Neuron (in vitro differentiated cells): Measurements from ENCODE around the gene CDH15.

Source experiments
- H2AFZ ChIP-seq: one replicate; pipeline ENCODE4 v1.6.1; 2013; ENCODE audit warnings: low read depth, mild to moderate bottlenecking, inconsistent platforms, low read length, moderate library complexity
- H3K27me3 ChIP-seq: one replicate; pipeline ENCODE4 v1.6.1; 2013; ENCODE audit warnings: low read length; ENCODE audit not compliant: insufficient read depth
- H3K36me3 ChIP-seq: one replicate; pipeline ENCODE4 v1.6.1; 2013; ENCODE audit warnings: low read length; ENCODE audit not compliant: insufficient read depth
- H3K4me1 ChIP-seq: one replicate; pipeline ENCODE4 v1.6.1; 2013; ENCODE audit warnings: low read length; ENCODE audit not compliant: insufficient read depth
- H3K4me3 ChIP-seq: 2 replicates; pipeline ENCODE4 v1.5.1; 2013; ENCODE audit warnings: mild to moderate bottlenecking, low read length, moderate library complexity
- H3K9me3 ChIP-seq: one replicate; pipeline ENCODE4 v1.6.1; 2013; ENCODE audit warnings: low read length

The CDH15 gene

DNA sequence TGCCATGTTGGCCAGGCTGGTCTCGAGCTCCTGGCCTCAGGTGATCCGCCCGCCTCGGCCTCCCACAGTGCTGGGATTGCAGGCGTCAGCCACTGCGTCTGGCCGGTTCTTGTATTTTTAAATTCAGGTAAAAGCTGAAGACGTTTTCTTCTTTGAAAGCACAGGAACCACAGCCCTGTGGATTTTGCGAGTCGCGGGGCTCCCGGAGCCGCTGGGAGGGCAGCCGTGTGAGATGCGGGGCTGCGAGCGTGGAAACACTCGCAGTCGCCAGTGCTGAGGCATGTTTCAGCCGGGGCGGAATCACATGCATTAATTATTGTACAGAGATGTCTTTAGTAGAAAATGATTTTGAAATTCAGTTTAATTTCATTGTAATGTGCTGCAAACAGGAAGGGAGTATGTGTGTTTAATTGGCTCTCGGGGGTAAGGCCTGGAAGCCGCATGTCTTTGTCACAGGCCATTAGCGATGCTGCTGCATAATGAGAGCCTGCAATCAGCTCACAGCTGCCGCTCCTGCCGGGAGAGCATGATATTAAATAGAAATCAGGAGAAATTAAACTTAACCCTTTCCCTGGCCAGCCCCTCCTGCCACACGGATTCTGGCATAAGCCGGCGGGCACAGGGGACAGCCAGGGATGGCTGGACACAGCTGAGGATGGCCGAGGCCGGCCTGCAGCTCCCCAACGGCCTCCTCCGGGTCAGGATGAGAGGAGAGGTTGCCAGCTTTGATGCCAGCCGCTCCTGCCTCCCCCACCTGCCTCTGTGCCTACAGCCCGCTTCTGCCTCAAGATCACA, 35.4 kb upstream of the CDH15 start:
- no peak overlapping the region for H3K4me3 ChIP-seq
- H3K36me3 ChIP-seq: peaks cover 15% of the 10 kb centered on the region
- peaks cover 3% of the 10 kb centered on the region for H3K4me1 ChIP-seq
- H3K27me3 ChIP-seq: no peaks in the 10 kb centered on the region
- no peaks in the 10 kb centered on the region for H3K9me3 ChIP-seq
- H2AFZ ChIP-seq: no peak overlapping the region

DNA sequence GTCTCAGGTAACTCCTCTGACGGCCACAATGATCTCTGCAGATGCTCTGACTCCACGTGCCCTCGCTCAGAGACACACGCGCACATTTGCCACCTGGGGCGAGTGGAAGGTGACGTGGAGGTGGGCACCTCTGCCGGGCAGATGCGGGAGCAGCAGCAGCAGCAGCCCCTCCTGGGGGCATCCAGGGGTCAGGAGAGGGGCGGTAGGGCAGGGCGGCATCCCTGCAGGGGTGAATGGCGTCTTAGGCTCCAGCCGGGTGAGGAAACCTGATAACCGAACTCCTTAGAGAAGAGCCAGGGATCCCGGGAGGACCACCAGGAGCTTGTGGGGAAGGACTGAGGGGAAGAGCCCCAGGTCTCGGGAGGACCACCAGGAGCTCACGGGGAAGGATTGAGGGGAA, 34.6 kb upstream of the CDH15 start:
- Histone ChIP-seq H3K4me1 (peaks cover 3% of the 10 kb centered on the region), H3K9me3 (no peaks in the 10 kb centered on the region), H3K4me3 (no peak overlapping the region), H3K36me3 (peaks cover 16% of the 10 kb centered on the region), H3K27me3 (no peaks in the 10 kb centered on the region), H2AFZ (no peak overlapping the region)

DNA sequence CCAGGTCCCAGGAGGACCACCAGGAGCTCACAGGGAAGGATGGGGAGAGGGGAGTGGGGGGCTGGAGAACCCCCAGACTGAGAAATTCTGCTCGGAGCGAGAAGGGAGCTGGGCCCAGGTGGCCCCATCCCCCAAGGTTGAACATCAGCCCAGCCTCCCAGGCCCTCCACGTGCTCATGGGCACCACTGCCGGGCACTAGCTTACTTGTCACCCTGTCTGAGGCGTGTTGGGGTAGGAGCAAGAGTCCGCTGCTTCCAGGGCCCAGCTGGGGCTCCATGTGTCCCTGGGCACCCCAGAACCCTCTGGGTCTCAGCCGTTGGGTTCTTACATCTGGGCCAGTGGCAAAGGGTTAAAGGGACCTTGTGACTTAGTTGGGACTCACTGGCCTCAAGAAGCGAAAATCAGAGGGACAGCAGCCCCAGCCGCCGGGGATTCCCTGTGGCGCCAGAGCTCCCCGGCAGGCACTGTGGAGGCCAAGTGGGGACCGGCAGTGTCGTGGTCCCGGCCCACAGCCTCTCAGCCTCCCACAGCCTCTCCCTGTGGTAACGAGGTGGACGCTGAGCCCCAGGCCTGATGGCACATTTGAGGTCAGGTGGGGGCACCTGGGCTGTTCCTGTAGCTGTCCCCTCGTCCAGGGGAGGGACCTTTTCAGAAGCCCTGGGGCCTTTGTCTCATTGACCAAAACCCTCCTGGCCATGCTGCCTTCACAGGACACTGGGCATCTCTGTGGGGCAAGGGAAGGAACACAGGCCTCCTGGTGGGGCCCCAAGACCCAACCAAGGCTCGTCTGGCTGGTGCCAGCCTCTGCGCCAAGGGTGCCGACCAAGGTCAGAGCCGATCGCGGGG, 33.7 kb upstream of the CDH15 start:
- Histone ChIP-seq H3K36me3 (peaks cover 16% of the 10 kb centered on the region), H3K9me3 (no peaks in the 10 kb centered on the region), H3K4me3 (no peak overlapping the region), H3K27me3 (no peaks in the 10 kb centered on the region), H2AFZ (no peak overlapping the region), H3K4me1 (no peaks in the 10 kb centered on the region)

DNA sequence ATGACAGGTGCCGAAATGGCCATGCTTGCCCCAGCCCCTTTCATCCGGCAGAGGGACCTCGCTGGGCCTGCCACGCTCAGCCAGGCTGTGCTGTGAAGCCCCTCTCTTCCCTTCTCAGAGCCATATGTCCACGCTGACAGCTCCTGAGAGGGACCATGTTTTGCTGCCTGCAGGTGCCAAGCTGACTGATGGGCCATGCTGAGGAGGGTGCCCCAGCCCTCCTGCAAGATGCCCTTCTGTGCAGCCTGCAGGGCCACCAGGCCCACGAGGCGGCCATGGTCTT, 33.1 kb upstream of the CDH15 start:
- Histone ChIP-seq H3K9me3 (no peaks in the 10 kb centered on the region), H3K4me3 (no peak overlapping the region), H2AFZ (no peak overlapping the region), H3K4me1 (no peaks in the 10 kb centered on the region), H3K36me3 (peaks cover 11% of the 10 kb centered on the region), H3K27me3 (no peaks in the 10 kb centered on the region)

DNA sequence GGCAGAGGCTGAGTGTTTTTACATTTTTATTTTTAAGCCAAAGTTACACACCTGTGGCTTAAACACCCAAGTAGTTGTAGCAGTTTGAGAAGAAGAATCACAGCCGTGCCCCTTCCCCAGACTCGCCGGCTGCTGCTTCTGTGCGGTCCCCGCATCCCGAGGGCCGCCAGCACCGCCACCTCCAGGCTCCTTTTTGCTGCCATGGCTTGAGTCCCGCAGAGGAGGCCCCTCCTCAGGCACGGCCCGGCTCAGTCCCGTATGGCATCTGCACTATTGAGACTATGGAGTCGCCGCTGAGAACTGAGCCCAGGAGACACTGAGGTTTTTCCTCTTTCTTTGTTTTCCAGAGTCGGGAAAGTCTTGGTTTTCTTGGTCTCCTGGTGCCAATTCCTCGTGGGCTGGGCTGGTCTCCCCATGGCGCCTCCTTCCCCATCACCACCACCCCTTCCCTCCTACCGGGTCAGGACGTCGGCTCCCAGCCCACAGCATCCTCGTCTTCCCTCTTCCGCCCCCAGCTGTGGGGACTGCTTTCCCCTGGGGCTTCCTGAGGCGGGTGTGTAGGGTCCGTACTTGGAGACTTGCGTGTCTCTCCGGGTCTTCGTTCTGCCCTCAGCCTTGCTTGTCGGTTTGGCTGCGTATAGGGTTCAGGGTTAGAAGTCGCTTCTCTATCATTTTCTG, 32.6 kb upstream of the CDH15 start:
- no peaks in the 10 kb centered on the region for H3K9me3 ChIP-seq
- H3K4me1 ChIP-seq: no peaks in the 10 kb centered on the region
- H3K4me3 ChIP-seq: no peak overlapping the region
- H2AFZ ChIP-seq: no peak overlapping the region
- peaks cover 6% of the 10 kb centered on the region for H3K36me3 ChIP-seq
- H3K27me3 ChIP-seq: no peaks in the 10 kb centered on the region

DNA sequence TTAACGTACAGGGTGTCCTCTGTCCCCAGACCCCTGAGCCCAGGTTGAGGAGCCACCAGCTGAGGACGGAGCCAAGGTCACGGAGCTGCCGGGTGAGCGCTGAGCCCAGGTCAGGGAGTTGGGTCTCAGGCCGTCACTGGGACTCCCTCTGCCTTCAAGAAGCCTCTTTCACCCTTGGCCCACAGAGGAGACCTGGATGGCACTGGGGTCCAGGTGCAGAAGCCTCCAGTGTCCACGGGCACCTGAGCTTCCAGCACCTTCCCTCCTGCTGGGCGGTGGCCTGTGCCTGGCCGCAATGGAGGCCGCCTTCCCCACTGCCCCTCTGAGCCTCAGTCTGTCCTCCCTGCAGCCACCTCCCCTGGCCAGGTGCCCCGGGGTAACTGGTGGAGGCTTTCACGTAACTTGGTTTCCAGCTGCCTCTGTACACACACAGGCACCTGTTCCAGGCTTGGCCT, 31.6 kb upstream of the CDH15 start:
- H3K4me1 ChIP-seq: no peaks in the 10 kb centered on the region

DNA sequence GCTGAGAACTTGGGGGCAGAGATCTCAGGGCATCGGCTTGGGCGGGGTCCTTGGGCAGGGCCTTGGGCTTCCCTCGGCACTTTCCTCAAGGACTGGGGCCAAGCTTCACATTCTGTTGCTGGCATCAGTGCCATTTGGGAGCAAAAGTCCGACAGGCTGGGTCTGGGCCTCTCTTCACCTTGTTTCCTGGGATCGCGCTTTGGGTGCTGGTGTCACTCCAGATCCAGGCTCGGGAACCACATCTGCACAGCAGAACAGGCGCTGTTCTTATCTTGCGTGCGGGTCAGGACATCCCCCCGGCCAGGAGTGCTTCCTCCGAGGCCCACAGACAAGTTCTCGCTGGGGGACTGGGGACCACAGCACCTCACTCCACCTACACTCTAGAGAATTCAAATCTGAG, 31.1 kb upstream of the CDH15 start:
- Histone ChIP-seq H3K4me3 (no peak overlapping the region), H3K4me1 (no peaks in the 10 kb centered on the region), H3K27me3 (no peaks in the 10 kb centered on the region), H2AFZ (no peak overlapping the region), H3K9me3 (no peaks in the 10 kb centered on the region), H3K36me3 (peaks cover 13% of the 10 kb centered on the region)

More for the DNA sequence above, 31.6 kb upstream of the CDH15 start:
- no peak overlapping the region for H3K4me3 ChIP-seq
- H3K27me3 ChIP-seq: no peaks in the 10 kb centered on the region
- H3K36me3 ChIP-seq: peaks cover 9% of the 10 kb centered on the region
- no peaks in the 10 kb centered on the region for H3K9me3 ChIP-seq
- no peak overlapping the region for H2AFZ ChIP-seq

DNA sequence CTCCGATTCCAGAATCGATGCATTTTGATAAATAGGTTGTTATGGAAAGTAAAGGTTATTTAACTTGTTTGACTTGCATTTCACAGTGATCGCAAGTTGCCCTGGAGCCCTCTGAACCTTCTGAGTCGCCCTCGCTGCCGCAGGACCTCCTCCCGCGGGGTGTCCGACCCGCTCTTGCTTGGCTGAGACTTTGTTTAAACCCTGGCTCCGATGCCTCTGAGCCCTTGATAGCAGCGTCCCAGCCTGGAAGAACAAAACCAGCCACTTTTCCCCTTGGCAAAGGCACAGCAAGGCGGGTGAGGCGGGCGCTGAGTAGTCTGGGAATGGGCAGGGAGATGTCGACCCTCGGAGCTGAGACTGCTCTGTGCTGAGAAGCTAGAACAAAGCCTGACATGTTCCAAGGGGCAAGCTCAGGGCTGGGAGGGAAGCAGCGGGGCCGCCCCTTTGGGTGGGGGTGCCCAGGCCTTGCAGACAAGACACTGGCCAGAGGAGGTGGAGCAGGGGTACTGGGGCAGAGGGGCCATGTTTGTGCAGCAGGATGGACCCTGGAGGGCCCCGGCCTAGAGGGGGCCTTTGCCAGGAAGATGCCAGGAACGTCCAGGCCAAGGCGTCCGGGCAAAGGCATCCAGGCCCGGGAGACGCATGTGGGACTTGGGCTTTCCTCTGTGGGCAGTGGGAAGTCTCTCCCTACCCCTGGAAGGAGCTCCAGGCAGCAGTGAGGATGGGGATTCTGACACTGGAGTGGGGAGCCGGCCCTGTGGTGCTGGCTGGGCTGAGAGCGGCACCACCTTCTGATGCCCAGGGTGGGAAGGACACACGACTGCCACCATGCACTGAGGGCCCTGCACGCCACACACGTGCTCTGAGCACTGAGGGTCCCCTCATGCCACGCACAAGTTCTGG, 30.3 kb upstream of the CDH15 start:
- Histone ChIP-seq H3K4me3 (no peak overlapping the region), H3K9me3 (peaks cover under 1% of the 10 kb centered on the region), H3K36me3 (peaks cover 18% of the 10 kb centered on the region), H3K27me3 (no peaks in the 10 kb centered on the region), H2AFZ (no peak overlapping the region), H3K4me1 (no peaks in the 10 kb centered on the region)

DNA sequence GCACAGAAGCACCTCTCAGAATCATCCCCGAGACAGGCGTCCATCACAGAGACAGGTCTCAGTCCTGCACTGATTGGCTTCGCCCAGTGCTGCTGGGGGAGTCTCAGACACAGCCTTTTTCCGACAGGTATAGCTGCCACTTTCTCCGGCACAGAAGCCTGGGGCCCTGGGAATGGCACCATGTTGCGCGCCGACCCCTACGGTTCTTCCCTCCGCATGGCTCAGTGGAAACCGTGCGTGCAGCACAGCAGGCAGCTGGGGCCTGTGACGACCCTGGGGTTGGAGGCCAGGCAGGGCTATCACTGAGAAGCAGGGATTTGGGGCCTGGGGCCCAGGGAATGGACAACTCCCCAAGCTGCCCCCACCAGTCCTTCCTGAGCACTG, 29.7 kb upstream of the CDH15 start:
- Histone ChIP-seq H3K4me1 (no peaks in the 10 kb centered on the region), H3K9me3 (peaks cover 6% of the 10 kb centered on the region), H3K27me3 (no peaks in the 10 kb centered on the region), H2AFZ (no peak overlapping the region), H3K36me3 (peaks cover 19% of the 10 kb centered on the region), H3K4me3 (no peak overlapping the region)

DNA sequence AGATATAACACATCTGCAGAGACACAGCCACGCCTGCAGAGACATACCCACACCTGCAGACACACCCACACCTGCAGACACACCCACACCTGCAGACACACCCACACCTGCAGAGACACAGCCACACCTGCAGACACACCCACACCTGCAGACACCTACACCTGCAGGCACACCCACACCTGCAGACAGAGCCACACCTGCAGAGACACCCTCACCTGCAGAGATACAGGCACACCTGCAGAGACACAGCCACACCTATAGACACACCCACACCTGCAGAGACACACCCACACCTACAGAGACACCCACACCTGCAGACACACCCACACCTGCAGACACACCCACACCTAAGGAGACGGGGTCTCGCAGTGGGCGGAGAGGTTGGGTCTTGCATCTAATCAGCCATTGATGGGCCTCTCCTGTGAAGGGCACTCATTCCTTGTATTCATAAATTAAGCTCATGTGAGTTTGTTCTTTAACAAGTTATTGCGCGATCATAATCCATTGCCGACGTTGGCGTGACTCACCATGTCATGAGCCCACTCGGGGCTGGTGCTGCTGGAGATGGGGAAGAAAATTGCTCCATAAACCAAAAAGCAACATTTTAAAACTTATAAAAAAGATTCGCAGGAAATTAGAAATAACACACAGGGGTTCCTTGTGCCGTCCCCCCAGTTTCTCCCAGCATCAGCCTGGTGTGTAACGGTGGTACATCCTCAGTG, 28.9 kb upstream of the CDH15 start:
- Histone ChIP-seq H3K36me3 (peaks cover 19% of the 10 kb centered on the region), H3K9me3 (peaks cover 6% of the 10 kb centered on the region), H3K27me3 (no peaks in the 10 kb centered on the region), H3K4me3 (no peak overlapping the region), H3K4me1 (no peaks in the 10 kb centered on the region), H2AFZ (no peak overlapping the region)

DNA sequence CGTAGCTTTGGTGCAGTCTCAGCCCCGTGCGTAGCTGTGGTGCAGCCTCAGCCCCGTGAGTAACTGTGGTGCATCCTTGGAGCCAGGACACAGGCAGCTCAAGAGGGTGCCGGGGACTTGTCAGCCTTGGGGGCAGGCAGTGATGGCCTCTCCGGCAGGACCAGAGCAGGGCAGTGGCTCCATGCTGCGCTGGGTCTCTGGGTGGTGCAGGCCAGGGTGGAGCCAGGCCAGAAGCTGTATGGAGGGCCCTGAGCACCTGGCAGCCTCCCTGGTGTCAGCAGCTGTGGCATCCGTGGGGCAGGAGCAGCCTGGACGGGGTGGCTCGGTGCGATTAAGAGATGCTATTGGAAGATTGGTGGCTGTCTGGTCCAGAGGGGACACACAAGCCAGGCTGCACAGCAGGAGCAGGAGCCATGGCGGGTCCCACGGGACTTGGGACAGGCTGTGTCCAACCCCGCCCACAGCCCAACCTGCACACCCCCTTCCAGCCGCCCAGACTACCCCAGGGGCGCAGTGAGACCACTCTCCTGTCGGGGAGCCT, 28.3 kb upstream of the CDH15 start:
- no peaks in the 10 kb centered on the region for H3K4me1 ChIP-seq
- H3K27me3 ChIP-seq: no peaks in the 10 kb centered on the region
- H3K36me3 ChIP-seq: peaks cover 19% of the 10 kb centered on the region
- H2AFZ ChIP-seq: no peak overlapping the region
- peaks cover 6% of the 10 kb centered on the region for H3K9me3 ChIP-seq
- H3K4me3 ChIP-seq: no peak overlapping the region
